GM21515 (cell line): ENCODE data around the gene MZT2A.
"Not testable (repeated sequence)": the region's sequence is repeated elsewhere in the genome, so short reads cannot be mapped to it uniquely, and the experiment has no call there.

ENCODE experiments used
- ATAC-seq: cut with Tn5 transposase; IDR thresholded peaks from one replicate; pipeline ENCODE4 v1.9.1; 2021; ENCODE audit not compliant: unreplicated experiment

MZT2A gene

DNA sequence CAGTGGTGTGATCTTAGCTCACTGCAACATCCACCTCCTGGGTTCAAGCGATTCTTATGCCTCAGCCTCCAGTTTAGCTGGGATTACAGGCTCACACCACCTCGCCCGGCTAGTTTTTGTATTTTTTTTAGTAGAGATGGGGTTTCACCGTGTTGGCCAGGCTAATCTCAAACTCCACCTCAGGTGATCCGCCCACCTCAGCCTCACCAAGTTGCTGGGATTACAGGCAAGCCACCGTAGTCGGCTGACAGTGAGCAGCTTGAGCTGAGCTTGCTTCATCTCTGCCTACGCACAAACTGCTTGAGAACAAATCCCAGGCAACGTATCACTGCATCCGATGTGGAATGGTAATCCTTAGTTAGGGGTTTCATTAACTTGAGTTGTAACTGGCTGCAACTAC is 24.5 kb downstream of the MZT2A start:
- ATAC-seq: not testable (repeated sequence)

DNA sequence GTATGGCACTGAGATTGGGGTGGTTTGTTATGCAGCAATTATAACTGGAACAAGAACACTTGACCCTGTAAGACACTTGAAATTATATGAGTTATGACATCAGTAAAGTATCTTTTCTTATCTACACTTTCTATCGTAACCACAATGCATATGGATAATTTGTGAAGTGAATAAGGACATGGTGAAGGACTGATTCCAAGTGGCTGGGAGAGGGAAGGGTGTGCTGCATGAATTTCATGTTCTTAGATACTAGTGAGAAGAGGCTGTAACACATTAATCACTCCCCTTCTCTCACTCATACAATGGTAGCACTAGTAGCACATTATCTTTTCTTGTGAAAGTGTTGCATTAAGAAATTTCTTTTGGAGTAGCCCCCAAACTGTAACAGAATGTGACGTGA is 37.3 kb downstream of the MZT2A start:
- ATAC-seq: not testable (repeated sequence)

DNA sequence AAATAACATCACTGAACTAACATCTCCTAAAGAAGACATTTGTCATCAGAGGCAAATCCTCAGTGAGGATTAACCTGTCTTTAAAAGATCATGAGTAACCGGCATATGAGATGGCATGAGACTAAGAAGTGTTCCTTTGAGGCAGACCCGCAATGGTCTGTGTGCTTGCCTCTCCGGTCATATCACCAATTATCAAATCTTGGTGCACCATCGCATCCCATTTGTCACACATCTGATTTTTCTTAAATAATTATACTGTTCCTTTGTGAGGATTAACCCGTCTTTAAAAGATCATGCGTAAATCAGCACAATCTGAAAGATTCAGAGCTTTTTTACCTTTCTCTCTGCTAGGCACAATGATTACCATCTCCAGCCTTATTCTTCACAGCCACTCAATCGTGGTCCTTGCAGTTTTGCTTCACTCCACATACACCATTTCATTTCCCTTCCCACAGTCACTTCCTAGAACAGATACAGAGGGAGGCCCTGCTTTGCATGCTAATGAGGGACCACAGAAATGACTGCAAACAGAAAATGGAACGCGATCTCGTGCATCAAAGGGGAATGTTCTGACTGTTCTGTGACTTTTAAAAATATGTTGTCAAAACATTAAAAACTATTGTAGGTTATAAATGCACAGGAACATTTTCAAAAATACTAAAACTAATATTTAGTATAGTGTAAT is 40.8 kb downstream of the MZT2A start:
- ATAC-seq: peak; percentile 80

DNA sequence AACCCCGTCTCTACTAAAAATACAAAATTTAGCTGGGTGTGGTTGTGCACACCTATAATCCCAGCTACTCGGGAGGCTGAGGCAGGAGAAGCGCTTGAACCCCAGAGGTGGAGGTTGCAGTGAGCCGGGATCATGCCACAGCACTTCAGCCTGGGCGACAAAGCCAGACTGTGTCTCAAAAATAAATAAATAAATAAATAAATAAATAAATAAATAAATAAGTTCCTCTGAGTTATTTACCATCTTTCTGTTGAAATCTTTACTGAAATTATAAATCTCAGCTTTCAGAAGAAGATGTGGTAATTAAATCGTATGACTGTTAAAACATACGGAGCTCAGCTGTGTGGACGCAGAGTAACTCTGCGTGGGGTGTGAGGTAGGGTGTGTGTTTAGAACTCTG is 44.2 kb downstream of the MZT2A start:
- not testable (repeated sequence) for ATAC-seq

DNA sequence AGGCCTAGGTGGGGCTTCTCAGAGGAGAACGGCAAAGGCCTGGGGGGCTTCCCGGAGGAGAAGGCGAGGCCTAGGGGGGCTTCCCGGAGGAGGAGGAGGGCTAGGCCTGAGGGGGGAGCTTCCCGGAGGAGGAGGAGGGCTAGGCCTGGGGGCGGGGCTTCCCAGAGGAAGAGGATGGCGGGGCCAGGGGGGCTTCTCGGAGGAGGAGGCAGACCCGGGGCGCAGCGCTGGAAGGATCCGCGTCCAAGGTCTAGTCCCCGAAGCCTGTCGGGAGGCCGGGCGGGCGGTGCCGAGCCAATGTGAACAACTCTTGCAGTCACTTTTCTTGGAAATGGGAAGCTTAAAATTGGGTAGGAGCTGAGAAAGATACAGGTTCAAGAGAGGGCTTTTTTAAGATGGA is 46.3 kb downstream of the MZT2A start:
- ATAC-seq: no peak

DNA sequence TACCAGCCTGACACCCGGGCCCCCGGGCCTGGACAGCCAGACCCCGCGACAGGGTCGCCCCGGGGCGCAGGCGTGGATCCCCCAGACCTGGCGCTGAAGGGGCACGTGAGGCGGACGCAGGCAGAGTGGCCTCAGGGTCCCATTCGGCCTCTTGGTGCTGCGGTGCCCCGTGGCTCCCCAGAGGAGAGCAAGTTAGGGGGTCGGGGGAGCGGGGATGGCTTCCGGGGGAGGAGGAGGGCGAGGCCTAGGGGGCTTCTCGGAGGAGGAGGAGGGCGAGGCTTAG is 46.7 kb downstream of the MZT2A start:
- not testable (repeated sequence) for ATAC-seq

DNA sequence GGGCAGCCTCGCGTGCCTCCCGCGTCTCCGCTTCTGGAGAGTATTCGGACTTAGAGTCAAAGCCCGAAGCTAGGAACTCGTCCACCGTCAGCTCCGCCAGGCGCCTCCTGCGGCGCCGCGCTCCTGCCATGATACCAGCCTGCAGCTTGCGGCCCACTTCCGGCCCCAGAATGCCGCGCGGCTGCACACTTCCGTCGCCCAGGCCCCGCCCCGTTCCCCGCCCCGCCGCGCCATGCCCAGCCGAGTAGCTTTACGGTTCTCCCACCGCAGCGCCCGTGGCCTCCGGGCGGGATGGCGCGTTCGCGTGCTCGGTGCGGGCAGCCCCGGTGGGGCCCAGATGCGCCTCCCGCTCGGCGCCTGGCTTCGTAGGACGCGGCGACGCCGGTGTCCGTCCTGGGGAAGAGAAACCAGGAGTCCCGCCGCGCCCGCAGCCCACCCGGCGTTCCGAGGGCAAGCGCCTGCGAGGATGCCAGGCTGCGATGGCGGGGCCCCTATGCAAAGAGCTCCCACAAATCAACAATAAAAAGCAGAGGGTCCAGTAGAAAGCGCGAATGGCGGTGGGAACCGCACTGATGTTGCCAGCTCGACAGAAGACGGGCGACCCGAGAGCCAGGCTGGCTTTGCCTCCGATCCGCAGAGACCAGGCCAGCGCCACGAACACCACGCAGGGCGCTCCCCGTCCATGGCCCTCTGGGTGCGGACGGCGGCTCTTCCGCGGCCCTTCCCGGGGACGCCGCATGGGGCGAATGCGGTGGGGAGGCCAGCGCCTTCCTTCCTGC is 47.3 kb downstream of the MZT2A start:
- ATAC-seq: not testable (repeated sequence)

DNA sequence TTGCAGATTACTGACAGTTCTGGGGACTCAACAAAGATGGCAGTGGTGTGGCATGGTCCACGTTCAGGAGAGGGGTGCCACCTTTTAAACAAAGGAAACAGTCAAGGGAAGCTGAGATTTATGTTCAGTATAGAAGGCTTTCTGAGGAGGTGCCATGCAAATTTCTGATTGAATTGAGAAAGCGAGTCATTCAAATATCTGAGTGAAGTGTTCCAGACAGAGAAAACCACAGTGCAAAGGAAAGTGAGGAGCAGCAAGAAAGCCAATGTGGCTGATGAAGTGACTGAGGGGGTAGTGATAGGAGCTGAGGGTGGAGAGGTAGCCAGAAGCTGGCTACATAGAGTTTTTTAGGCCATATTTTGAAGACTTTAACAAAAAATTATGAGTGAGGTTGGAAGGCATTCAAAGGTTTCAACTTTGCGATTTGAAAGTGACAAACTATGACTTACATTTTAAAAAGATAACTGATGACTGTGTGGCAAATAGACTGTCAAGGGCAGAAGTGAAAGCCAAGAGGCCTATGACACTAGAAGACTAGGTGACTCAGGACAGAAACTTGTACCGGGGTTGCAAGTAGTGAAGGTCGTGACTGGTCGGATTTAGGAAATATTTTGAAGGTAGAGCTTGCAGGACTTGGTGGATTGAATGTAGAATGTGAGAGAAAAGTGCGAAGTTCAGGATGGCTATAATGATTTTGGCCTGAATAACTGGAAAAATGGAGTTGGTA is 51.3 kb downstream of the MZT2A start:
- not testable (repeated sequence) for ATAC-seq
